Mesangial cell (primary cell): ENCODE measurements around the gene POLD2. TPM values are rescaled to one million over a fixed set of nuclear protein-coding genes. Genes with fewer than 3 reads are reported as not detected.

ENCODE experiments used
- total RNA-seq: library from RNA; depleted of rRNA; stranded (reverse); fragments of >200 nt; gene quantifications from 2 replicates; pipeline ENCODE4 v1.2.3, GENCODE V29; 2015

The POLD2 gene
- 80.4 and 166 TPM in 2 replicates for total RNA-seq

GRCh38 chr7:44123190-44124003, at the start of gene POLD2:
Gene POLD2 (minus strand): TSS chr7:44123548. CDS start chr7:44122053, 1,495 bp downstream.

GRCh38 chr7:44141221-44141850, 18.0 kb upstream of the POLD2 start, which contains the start of gene MYL7:
Gene MYL7 (minus strand): TSS chr7:44141332. CDS start chr7:44141305, 27 bp downstream.

GRCh38 chr7:44103923-44104859, 19.2 kb downstream of the POLD2 start, which contains the start of gene AEBP1:
Gene AEBP1 (plus strand): TSS chr7:44104345. CDS start chr7:44104666, 321 bp downstream.

GRCh38 chr7:44065431-44066110, 57.8 kb downstream of the POLD2 start, which contains the start of gene PGAM2:
Gene PGAM2 (minus strand): TSS chr7:44065567. CDS start chr7:44065529, 38 bp downstream.

Other genes with a start within 250 kb of the POLD2 start
- 14.5 and 19.8 TPM in 2 replicates for gene URGCP, start 217.0 kb downstream of the POLD2 start, total RNA-seq
- 16.0 and 19.6 TPM in 2 replicates for gene UBE2D4, start 197.1 kb downstream of the POLD2 start, total RNA-seq
- gene SPDYE1, start 125.7 kb downstream of the POLD2 start, total RNA-seq, result not detected in 2 replicates
- 89.9 and 130 TPM in 2 replicates for gene DBNL, start 78.8 kb downstream of the POLD2 start, total RNA-seq
- gene PGAM2, start 58.0 kb downstream of the POLD2 start, total RNA-seq, result 0.25 TPM in 1 of 2 replicates, not detected in the other
- 9.1 and 29.7 TPM in 2 replicates for gene POLM, start 41.0 kb downstream of the POLD2 start, total RNA-seq
- 94.0 and 273 TPM in 2 replicates for gene AEBP1, start 19.2 kb downstream of the POLD2 start, total RNA-seq
- 0.38 TPM in 1 of 2 replicates, not detected in the other for gene MYL7, start 17.8 kb upstream of the POLD2 start, total RNA-seq
- gene GCK, start 65.9 kb upstream of the POLD2 start, total RNA-seq, result 0.65 and 2.4 TPM in 2 replicates
- 74.7 and 102 TPM in 2 replicates for gene YKT6, start 77.4 kb upstream of the POLD2 start, total RNA-seq
- gene CAMK2B, start 202.0 kb upstream of the POLD2 start, total RNA-seq, result 0.38 and 0.98 TPM in 2 replicates